Peyer's patch (tissue), 4 donors: ENCODE results near the gene RIMBP2. TPM values are rescaled to one million over a fixed set of nuclear protein-coding genes. Genes with fewer than 3 reads are reported as not detected.

Experiments
- DNase-seq, 3 donors: peaks; one replicate each; pipeline ENCODE4 v3.0.0-alpha.2; 2017 to 2019
- H3K27ac ChIP-seq, 4 donors: fragments of 200-600 bp; sonication (generic); one replicate each; pipeline ENCODE4 v1.5.1; 2016 to 2019
- H3K27me3 ChIP-seq, 2 donors: fragments of 200-600 bp; sonication (generic); one replicate each; pipeline ENCODE4 v1.5.1; 2019
- H3K36me3 ChIP-seq, 3 donors: fragments of 200-600 bp; sonication (generic); one replicate each; pipeline ENCODE4 v1.5.1; 2016 to 2019
- H3K4me1 ChIP-seq, 4 donors: fragments of 200-600 bp; sonication (generic); one replicate each; pipeline ENCODE4 v1.5.1; 2016 to 2019
- H3K4me3 ChIP-seq, 4 donors: fragments of 200-600 bp; sonication (generic); 1 replicate in 3 of 4; 2 replicates in 1 of 4; pipeline ENCODE4 v1.5.1; 2016 to 2019; ENCODE audit warnings: mild to moderate bottlenecking in 1 of 4
- H3K9me3 ChIP-seq, 4 donors: fragments of 200-600 bp; sonication (generic); one replicate each; pipeline ENCODE4 v1.5.1; 2016 to 2019; ENCODE audit warnings: mild to moderate bottlenecking in 1 of 4
- POLR2A ChIP-seq, 2 donors: fragments of 450-650 bp; IDR thresholded peaks; one replicate each; pipeline ENCODE4 v1.5.1; 2017; ENCODE audit warnings: antibody characterized with exemption in 2 of 2, mild to moderate bottlenecking in 2 of 2, moderate library complexity in 2 of 2
- total RNA-seq, 4 donors: library from RNA; depleted of rRNA; stranded (reverse); fragments of >200 nt; gene quantifications; one replicate each; pipeline ENCODE4 v1.1.0, GENCODE V29; 2016
- TF ChIP-seq, protein P1 (sequence below), 6 experiments: fragments of 450-650 bp in 4 of 6; fragments of 200-600 bp in 2 of 6; sonication (generic) in 1 of 6; IDR thresholded peaks; one replicate each; pipeline ENCODE4 v1.5.1; 2017 to 2019; ENCODE audit warnings: antibody characterized with exemption in 6 of 6, mild to moderate bottlenecking in 3 of 6, moderate library complexity in 1 of 6

RIMBP2 gene
- total RNA-seq, 4 donors from 2014 or later = 8.8 to 19.8 (median 16.0) TPM

DNA sequence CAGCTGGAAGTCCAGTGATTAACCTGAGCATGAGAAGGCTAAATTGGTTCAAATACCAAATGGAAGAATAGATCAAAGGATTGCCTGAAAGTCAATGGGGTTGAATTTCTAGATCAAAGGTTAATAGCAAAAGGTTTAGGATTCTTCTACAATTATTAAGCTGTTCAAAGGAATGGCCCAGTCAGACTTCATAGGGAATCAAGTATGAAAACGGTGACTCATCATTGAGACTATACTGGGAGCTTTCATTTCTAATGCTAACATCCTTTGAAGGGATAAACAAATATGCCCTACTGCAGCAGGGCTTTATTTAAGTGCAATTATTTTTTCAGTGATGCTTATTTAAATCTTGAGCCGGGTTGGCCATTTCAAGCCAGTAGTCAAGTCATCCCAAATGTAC lies 152.8 kb downstream of the RIMBP2 start:
- Histone ChIP-seq H3K27me3 (no peaks in the 10 kb centered on the region), H3K4me1 (no peaks in the 10 kb centered on the region), H3K27ac (no peak overlapping the region), H3K36me3 (no peaks in the 10 kb centered on the region), H3K4me3 (no peak overlapping the region), H3K9me3 (peaks cover 0 to 5% (median 0%) of the 10 kb centered on the region in 4 donors)
- TF ChIP-seq, protein P1, sequence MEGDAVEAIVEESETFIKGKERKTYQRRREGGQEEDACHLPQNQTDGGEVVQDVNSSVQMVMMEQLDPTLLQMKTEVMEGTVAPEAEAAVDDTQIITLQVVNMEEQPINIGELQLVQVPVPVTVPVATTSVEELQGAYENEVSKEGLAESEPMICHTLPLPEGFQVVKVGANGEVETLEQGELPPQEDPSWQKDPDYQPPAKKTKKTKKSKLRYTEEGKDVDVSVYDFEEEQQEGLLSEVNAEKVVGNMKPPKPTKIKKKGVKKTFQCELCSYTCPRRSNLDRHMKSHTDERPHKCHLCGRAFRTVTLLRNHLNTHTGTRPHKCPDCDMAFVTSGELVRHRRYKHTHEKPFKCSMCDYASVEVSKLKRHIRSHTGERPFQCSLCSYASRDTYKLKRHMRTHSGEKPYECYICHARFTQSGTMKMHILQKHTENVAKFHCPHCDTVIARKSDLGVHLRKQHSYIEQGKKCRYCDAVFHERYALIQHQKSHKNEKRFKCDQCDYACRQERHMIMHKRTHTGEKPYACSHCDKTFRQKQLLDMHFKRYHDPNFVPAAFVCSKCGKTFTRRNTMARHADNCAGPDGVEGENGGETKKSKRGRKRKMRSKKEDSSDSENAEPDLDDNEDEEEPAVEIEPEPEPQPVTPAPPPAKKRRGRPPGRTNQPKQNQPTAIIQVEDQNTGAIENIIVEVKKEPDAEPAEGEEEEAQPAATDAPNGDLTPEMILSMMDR (IDR thresholded peaks at IDR 0.05) = no peak
- no peak for TF ChIP-seq POLR2A (IDR thresholded peaks at IDR 0.05)
- DNase-seq = no peak

DNA sequence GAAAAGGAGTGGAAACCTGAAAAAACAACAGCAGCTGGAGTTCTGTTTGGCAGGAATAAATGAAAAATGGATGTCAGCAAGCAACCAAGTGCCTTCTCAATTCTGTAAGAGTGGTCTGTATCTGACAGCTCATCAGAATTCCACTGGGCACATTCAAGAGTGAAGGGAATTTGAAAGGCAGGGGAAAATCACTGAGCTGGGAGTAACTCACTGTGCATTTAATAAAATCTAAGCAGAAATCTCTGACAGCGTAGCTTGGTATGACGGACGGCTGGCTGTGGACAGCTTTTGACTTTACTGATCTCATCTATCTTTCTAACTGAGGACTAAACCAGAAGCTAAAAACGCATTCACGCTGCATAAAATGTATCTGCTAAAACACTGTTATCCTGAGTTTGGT lies 153.4 kb downstream of the RIMBP2 start:
- H3K4me1 ChIP-seq = no peaks in the 10 kb centered on the region
- TF ChIP-seq POLR2A (IDR thresholded peaks at IDR 0.05) = no peak
- TF ChIP-seq, protein P1 (IDR thresholded peaks at IDR 0.05) = no peak
- no peak for DNase-seq

DNA sequence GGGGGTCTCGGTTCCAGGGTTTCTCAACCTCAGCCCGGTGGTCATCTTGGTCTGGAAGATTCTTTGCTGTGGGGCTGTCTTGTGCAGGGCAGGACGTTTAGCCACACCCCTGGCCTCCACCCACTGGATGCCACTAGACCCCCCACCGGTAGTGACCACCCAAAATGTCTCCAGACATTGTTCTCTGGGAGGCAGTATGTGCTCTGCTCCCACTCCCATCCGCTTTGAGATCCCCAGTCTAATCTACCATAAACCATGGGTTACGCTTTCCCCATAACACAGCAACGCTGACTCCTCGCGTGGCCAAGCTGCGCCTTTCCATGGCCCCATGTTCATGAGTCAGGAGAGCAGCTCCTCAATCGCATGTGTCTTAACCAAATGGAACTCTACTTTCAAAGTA lies 155.8 kb downstream of the RIMBP2 start:
- H3K9me3 ChIP-seq = peaks cover 0 to 3% (median 0%) of the 10 kb centered on the region in 4 donors
- no peaks in the 10 kb centered on the region for H3K36me3 ChIP-seq
- no peak overlapping the region for H3K4me3 ChIP-seq
- no peak for DNase-seq
- H3K27me3 ChIP-seq = no peaks in the 10 kb centered on the region
- H3K4me1 ChIP-seq = peaks cover 0 to 21% (median 0%) of the 10 kb centered on the region in 4 donors
- no peak for TF ChIP-seq POLR2A (IDR thresholded peaks at IDR 0.05)
- no peak overlapping the region for H3K27ac ChIP-seq

More for the DNA sequence above, 153.4 kb downstream of the RIMBP2 start:
- H3K27ac ChIP-seq = no peak overlapping the region
- no peaks in the 10 kb centered on the region for H3K36me3 ChIP-seq
- H3K27me3 ChIP-seq = no peaks in the 10 kb centered on the region
- H3K4me3 ChIP-seq = no peak overlapping the region
- peaks cover 0 to 5% (median 0%) of the 10 kb centered on the region in 4 donors for H3K9me3 ChIP-seq

DNA sequence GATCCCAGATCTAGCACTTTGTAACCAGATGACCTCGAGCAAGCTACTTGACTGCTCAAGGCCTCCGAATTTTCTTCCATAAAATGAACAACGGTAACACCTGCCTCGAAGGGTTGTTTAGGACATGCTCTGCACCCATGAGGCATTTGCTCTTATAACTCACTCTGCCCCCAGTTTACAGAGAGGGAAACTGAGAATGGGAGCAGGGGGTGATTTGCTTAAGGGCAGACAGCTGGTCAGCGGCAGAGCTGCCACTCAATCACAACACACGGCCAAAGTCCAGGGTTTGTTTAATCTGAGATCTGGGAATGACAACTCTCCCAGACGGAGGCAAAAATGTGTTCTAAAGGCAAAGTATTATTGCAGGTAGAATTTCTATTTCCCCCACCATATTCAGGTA lies 156.3 kb downstream of the RIMBP2 start:
- H3K9me3 ChIP-seq = no peaks in the 10 kb centered on the region
- H3K4me3 ChIP-seq = no peak overlapping the region
- no peak for TF ChIP-seq POLR2A (IDR thresholded peaks at IDR 0.05)
- TF ChIP-seq, protein P1 (IDR thresholded peaks at IDR 0.05) = no peak
- H3K27me3 ChIP-seq = no peaks in the 10 kb centered on the region
- no peak overlapping the region for H3K27ac ChIP-seq
- peaks cover 0 to 21% (median 0%) of the 10 kb centered on the region in 4 donors for H3K4me1 ChIP-seq
- H3K36me3 ChIP-seq = no peaks in the 10 kb centered on the region
- DNase-seq = no peak

DNA sequence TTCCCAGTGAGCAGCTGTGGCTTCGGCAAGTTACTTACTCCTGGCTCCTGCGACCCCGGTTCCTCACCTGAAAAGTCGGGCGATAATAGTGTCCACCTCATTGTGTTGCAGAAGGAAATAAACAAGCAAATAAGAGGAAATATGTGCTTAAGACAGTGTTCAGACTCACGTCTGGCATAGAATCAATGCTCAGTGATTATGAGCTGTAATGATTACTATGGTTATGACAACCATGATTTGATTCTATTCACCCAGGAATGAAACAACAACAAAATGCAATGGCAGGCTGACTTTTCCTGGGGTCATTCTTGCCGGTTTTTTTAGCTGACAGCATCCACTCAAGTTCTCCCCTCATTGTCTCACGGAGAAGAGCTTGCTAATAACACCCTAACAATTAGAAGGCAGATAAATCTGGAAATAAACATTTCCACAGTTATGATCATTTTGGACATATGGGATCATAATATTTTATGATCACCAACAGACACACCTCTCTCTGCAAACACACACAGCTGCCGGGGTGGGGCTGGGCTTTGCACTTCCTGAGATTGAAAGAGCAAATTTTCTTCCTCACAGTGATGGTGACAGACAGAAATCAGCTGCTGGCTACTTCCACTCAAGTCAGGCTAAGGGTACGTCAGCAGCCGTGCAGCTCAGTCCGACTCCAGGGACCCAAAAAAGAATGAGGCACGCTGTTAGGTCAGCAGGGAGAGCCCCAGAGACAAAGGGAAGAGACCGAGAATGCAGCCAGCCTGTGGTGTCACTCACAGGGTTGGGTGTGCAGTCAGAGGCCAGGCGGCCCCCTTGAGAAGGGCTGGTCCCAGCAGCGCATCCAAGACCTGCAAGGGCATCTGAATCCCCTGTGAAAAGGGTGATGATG lies 158.0 kb downstream of the RIMBP2 start:
- no peaks in the 10 kb centered on the region for H3K36me3 ChIP-seq
- TF ChIP-seq POLR2A (IDR thresholded peaks at IDR 0.05) = no peak
- TF ChIP-seq, protein P1 (IDR thresholded peaks at IDR 0.05) = no peak
- no peaks in the 10 kb centered on the region for H3K9me3 ChIP-seq
- DNase-seq = peak in 2 of 3 donors; percentile 77 to 78
- H3K4me3 ChIP-seq = no peak overlapping the region
- no peaks in the 10 kb centered on the region for H3K27me3 ChIP-seq
- H3K27ac ChIP-seq = peak overlapping the region in 1 of 4 donors; percentile 27
- peaks cover 0 to 21% (median 0%) of the 10 kb centered on the region in 4 donors for H3K4me1 ChIP-seq

DNA sequence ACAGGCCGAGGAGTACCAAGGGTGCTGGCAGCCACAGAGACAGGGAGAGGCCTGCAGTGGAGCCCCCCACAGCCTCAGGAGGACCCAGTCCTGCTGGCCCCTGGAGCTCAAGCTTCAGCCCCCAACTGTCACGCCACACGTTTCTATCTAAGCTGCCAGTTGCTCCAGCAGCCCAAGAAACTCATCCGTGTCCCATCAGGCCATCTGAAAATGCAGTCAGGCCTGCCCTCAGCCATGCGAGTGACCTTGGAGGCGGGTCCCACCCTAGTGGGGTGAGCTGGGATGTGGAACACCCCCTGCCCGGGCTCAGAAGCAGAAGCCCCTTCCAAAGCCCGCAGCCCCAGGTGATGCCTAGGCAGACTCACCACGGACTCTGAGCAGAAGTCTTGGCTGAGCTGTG lies 158.9 kb downstream of the RIMBP2 start:
- Histone ChIP-seq H3K4me3 (no peak overlapping the region), H3K27ac (no peak overlapping the region), H3K4me1 (peaks cover 0 to 21% (median 0%) of the 10 kb centered on the region in 4 donors), H3K27me3 (no peaks in the 10 kb centered on the region), H3K36me3 (no peaks in the 10 kb centered on the region), H3K9me3 (no peaks in the 10 kb centered on the region)
- DNase-seq = no peak
- TF ChIP-seq, protein P1 (IDR thresholded peaks at IDR 0.05) = no peak
- no peak for TF ChIP-seq POLR2A (IDR thresholded peaks at IDR 0.05)
